ENCODE results near the gene RGS6.

RGS6 gene

DNA sequence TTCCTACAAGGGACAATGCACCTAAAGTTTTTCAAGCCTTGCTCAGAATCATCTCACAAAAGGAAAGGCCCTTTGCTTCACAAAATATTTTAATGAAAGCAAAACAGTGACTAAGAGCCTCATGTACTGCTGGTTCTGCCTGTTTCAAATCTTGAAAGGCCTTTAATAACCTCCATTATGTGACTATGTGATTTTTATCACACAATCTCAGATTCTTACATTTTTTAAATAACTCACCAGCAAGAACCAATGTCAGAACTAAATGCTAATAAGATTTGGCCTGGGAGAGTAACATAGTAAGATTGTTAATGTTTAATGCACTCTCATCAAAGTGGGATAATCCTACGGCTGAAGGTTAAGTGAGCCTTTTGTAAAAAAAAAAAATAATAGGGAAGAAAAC is 378.9 kb downstream of the RGS6 start:
- DNase-seq (ENCODE audit: low spot score) = no peak

DNA sequence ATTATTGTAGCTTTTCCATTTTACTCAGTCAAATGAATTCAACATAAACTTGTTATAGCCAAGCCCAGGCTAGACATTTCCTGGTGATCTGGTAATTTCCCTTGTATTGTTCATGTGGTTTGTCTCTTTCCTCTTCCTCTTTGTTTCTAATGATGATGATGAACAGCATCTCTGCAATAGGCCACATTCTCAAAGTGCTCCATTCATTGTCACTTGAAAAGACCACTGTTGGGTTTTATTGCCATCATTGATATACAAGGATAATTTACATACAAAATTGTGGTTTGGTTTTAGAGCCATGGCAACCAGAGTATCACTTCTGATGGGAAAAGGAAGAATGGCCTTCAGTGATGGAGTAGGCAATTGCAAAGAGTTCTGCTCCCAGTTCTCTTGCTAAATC is 379.3 kb downstream of the RGS6 start:
- no peak for DNase-seq (ENCODE audit: low spot score)

DNA sequence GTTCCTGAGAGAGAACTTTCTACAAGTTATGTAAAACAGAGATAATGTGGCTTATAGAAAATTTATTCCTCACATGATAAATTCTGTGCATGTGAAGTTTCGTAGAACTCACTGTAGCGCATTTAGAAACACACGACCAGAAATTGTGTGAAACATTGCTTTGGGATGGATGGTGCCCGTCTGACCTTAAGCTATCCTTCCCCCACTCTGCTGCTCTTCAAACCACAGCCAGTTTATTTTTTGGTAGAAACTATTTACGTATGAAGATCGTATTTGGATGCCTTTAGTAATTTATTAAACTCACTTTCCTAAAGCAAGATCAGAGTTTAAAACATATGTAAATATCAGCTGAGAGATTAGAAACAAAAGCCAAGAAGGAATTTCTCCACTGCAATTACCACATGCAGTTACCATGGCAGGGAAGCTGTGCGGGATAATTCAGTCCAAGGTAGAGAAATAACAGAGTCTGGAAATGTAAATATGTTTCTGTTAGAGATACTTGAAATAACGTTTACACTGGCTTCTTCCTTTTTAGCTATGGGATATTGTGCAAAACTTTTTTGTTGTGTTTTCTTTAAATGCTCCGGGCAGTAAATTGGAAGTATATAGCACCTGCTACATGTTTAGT is 382.7 kb downstream of the RGS6 start:
- DNase-seq (ENCODE audit: low spot score) = no peak

DNA sequence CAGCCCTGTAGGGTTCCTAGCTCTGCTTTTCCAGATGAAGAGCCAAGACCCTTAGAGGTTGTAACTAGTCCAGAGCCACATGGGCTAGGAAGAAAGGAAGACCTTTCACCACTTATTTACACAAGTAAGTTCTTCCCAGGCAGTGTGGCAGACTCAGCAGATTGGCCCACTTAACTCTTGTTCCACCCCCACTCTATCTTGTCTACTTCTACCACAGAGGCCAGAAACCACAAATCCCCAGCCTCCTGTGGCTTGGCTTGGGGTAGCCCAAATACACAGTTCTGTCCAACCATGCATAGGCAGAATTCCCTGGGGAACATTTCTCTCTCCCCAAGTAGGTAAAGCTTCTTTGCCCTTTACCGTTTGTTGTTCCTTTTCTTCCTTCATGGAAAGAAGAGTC is 383.5 kb downstream of the RGS6 start:
- DNase-seq (ENCODE audit: low spot score) = no peak

DNA sequence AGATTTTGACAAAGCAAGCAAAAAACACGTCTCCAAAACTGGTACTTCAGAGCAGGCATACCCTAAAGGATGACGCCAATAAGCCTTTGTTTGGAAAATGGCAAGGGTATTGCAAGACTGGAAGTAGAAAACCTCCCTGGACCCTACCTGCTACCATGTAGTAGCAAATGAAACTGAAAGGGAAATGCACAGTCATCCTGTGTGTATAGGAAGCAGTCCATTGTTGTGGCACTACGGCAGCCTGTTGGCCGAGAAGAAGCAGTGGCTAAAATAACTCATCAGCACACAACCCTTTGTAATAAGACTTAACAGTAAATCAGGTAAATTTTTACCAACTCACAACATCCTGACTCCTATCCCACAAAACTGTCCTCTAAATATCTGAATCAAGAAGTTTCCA is 386.4 kb downstream of the RGS6 start:
- no peak for DNase-seq (ENCODE audit: low spot score)

DNA sequence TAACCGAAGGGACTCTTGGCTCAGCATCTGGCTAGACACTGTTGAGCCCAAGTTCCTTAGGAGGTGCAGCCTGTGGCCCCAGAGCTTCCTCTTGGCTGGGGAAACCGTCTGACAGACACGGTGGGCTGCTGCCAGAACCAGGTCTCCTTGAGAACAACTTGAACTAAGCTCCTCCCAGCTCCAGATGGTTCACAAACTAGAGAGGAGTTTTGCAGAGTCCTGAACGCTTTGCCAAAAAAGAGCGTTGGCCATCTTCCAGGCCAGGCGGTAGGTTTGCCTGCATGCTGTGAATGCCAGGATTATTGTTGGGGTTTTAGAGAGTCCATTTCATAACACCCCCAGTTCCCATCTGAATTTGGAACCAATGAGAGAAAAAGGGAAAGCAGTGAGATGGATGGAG is 399.8 kb downstream of the RGS6 start:
- DNase-seq (ENCODE audit: low spot score) = no peak

DNA sequence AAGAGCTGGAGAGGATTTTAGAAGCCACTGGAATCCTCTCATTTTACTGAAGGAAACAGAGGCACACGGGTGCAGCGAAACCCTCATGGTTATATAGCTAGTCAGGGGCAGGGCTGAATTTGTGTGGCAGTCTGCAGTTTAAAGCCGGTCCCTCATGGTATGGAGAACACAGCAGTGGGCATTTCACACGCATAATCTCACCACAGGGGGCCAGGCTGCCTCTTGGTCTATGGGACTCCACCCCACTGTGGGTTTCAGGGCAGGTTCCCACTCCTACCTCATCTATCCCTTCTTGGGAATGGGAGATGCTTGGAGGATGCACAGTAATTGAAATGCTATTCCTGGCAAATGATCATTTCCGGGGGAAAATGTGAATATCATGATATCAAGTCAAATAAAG is 400.6 kb downstream of the RGS6 start:
- DNase-seq (ENCODE audit: low spot score) = no peak

DNA sequence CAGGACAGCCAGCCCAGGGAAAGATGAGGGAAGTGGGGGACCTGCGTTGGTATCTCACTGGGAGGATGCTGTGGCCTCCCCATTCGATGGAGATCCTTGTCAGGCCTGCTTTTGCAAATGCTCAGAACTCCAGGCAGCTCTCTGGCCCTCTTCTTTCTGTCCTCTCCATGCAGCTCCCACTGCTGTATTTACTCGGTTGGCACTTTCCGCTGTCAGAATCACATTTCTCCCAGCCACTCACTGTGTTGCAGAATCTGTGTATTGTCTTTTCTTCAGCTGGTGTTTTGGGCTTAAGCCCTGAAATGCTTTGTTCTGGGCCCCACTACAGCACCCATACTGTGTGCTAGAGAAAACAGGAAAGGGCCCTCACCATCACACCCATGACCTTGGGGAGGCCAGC is 401.1 kb downstream of the RGS6 start:
- DNase-seq (ENCODE audit: low spot score) = no peak

DNA sequence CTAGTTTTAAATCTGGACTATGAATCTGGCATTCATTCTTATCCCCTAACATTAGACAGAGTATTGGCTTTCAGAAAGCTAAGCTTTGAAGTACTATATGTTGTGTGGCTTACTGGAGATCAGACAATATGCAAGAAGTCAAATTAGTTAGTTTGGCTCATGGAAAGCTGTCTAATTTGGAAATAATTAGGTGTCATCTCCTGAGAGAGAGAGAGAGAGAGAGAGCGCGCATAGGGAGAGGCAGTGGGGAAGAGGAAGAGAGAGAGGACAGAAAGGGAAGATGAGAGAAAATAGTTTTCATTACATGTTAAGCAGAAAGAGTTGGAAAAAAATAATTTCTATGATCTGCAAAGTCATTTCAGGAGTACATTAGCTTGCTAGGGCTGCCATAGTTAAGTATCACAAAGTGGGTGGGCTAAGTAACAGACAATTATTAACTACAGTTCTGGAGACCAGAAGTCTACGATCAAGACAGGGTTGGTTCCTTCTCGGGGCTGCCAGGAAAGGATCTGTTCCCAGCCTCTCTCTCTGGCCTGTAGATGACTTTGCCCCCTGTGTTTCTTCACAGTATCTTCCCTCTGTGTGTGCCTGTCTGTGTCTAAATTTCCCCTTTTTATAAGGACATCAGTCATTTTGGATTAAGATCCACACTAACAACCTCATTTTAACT is 404.2 kb downstream of the RGS6 start:
- no peak for DNase-seq (ENCODE audit: low spot score)

DNA sequence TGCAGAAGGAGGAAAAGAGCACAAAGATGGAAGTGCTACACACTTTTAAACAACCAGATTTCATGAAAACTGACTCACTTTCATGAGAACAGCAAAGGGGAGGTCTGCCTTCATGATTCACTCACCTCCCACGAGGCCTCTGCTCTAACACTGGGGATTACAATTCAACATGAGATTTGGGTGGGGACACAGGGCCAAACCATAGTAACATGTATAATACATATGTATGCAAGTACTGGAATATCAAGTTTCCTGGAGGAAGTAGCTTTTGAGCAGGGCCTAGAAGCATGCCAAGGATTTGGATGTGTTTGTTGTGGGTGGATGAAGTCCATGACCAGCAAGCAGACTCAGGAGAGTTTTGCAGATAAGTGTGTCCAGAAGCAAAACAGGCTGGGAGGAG is 409.0 kb downstream of the RGS6 start:
- no peak for DNase-seq (ENCODE audit: low spot score)

DNA sequence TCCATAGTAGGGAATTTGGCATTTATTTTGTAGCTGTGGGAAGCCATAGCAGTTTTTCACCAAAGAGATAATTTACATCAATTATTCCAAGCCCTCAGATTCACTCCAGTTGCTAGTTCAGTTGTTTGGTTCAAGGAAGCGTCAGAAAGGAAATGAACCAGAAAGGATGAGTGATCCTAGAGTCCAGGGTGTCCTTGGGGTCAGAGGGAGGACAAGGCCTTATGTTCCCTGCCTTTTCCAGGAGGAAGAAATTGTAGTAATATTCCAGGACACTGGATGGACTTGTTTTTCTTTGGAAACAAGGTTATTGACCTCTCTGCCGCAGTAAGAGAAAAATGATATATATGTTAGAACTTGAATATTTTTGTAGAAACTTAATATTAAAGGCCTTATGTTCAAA is 409.5 kb downstream of the RGS6 start:
- no peak for DNase-seq (ENCODE audit: low spot score)

DNA sequence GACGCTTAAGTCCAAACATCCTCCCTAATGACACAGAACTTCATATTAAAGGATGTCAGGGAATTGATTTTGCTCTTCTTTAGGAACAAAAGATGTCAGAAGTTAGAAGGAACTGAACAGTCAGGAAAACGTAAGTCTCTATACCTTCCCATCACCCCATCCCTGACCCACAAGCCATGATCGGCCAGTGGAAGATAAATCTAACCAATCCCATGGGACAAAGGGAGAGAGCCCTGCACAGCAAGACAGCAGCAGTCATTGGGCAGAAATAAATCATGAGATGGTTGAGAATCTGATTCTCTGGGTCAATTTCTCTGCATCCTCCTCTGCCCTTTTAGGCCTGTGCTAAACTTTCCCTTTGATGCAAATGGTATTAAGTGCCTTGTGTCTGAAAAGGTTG is 414.9 kb downstream of the RGS6 start:
- no peak for DNase-seq (ENCODE audit: low spot score)

DNA sequence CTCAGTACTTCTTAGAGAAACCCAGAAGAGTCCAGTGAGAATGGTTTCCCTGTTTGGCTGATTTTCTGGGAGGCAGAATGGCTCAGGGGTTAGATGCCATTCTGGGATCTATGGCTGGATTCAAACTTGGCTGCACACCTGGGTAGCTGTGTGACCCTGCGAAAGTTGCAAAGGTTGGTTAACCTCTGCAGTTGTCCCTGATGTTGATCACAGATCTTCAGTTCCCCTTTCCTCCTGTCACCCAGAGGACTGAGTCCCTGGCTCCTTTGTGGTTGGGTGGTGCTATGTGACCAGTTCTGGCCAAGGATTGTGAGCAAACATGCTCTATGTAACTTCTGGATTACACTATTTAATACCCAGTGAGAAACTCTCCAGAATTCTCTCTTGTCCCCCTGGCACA is 418.0 kb downstream of the RGS6 start:
- DNase-seq (ENCODE audit: low spot score) = no peak

DNA sequence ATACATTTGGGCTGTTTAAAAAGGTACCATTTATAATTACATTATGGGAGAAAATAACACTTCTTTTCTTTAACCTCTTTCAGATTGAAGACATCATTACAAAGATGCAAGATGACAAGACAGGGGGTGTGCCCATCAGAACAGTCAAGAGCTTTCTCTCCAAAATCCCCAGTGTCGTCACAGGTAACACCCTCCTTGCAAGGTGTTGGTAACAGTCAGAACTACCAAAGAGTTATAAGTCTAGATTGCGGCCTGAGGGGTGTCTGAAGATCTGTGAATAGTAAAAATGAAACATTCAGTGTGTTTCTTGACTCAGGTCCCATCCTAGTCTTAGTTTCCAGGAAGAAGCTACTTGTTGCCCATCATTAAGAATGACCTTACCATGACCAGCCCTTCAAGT is 419.8 kb downstream of the RGS6 start:
- no peak for DNase-seq (ENCODE audit: low spot score)

DNA sequence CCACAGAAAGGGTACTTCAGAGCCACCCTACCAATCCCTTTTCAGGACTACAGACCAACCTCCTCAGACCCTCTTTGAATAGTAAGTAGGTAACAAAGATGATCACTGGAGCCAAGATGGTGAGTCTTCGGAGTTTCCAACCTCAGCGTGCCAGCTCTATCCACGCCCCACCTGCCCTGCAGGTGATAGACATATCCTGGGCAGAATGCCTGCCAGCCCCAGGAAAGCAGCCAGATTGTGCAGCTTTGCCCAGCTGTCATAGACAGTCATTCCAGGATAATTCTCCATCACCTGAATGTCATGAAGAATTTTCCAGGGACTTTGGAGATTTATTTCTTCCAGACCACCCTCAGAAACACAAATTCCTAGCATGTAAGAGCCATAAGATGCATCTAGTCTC is 434.4 kb downstream of the RGS6 start:
- DNase-seq (ENCODE audit: low spot score) = no peak

DNA sequence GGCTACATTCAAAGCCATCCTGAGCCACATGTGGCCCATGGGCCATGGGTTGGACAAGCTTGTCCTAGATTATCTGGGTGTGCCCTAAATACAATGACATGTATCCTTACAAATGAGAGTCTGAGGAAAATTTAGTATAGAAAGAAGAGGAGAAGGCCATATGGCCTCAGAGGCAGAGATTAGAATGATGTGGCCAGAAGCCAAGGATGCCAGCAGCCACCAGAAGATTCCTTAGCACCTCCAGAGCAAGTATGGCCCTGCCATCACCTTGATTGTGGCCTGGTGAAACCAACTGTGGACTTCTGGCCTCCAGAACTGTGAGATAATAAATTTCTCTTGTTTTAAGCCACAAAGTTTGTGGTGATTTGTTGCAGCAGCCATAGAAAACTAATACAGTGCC is 436.9 kb downstream of the RGS6 start:
- DNase-seq (ENCODE audit: low spot score) = no peak

DNA sequence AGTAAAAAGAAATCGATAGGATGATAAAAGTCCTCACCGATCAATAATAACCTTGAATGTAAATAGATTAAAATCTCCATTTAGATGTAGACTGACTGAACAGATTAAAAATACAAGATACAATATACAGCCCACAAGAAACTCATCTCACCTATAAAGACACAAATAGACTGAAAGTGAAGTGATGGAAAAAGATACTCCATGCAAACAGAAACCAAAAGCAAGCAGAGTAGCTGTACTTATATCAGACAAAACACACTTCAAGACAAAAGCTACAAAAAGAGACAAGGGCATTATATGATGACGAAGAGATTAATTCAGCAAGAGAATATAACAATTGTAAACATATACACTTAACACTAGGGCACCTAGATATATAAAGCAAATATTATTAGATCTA is 444.8 kb downstream of the RGS6 start:
- DNase-seq (ENCODE audit: low spot score) = no peak

DNA sequence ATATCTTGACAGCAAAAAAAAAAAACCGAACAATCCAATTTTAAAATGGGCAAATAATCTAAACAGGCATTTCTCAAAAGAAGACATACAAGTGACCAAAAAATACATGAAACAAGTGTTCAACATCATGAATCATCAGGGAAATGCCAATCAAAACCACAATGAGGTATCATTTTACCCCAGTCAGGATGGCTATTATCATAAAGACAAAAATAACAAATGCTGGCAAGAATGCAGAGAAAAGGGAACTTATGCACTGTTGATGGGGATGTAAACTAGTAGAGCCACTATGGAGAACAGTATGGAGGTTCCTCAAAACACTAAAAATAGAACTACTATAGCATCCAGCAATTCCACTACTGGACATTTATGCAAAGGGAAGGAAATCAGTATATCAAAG is 448.2 kb downstream of the RGS6 start:
- no peak for DNase-seq (ENCODE audit: low spot score)

DNA sequence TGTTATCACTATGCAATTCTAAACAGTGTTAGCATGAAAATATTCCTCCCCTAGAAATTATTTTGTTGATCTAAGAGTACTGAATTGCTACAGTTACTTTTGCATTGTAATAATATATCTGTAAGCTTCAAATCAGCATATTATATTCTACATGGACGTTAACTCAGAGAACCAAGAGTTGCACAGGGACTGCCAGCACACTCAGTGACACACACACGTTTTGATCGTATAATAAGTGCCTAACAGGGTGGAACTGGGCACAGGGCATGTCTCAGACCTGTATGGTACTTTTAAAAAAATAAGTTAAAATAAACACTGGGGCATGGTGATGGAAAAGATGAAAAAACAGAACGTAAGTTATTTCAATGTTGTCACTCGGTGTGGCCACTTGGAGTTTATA is 451.6 kb downstream of the RGS6 start:
- DNase-seq (ENCODE audit: low spot score) = no peak

DNA sequence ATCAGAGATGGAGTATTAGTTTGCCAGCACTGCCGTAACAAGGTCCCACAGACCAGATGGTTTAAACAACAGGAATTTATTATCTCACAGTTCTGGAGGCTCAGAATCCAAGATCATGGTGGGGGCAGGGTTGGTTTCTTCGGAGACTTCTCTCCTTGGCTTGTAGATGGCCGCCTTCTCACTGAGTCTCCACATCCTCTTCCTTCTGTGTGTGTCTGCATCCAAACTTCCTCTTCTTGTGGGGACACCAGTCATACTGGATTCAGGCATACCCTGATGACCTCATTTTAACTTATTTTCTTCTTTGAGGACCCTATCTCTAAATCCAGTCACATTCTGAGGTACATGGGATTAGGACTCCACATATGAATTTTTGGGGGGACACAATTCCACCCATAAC is 455.5 kb downstream of the RGS6 start:
- DNase-seq (ENCODE audit: low spot score) = no peak

DNA sequence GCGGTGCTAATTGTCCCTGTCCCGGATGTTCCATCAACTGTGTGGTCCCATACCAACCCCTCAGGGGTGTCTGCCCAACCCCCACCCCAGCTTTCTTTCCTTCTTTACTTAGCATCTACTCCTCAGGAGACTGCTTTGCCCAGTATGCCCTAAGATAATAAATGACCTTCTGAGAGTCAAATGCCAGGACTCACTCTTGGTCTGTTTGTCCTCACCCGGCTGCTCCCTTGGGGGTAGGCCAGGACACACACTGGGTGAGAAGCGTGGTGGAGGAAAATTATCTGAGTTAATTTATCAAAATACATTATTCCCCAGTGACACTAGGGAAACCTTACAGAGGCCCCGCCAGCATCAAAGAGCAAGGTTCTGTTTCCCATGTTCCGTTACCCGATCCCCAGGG is 457.0 kb downstream of the RGS6 start:
- DNase-seq (ENCODE audit: low spot score) = no peak

DNA sequence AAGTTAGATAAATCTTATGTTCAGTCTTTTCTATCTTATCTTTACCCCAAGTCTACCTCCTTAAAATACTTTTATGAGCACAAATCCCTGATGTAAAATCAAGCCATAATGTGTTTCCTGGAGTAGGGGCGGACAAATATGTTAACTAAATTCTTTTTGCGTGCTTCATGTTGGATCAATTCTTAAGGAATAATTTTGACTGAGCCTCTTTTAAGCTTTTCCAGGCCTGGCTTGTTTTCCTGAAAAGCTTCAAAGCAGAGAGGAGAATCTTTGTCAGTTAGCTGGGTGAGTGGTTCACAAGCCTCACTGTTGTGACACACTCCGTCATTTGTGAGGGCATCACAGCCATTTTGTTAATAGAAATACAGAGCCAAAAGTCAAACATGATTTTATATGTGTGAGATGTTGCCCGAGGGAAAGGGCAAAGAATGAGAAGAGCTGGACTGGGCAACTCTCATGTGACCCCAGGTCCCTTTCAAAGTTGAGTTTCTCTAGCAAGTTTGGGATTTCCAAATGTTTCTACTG is 468.9 kb downstream of the RGS6 start:
- no peak for DNase-seq (ENCODE audit: low spot score)

DNA sequence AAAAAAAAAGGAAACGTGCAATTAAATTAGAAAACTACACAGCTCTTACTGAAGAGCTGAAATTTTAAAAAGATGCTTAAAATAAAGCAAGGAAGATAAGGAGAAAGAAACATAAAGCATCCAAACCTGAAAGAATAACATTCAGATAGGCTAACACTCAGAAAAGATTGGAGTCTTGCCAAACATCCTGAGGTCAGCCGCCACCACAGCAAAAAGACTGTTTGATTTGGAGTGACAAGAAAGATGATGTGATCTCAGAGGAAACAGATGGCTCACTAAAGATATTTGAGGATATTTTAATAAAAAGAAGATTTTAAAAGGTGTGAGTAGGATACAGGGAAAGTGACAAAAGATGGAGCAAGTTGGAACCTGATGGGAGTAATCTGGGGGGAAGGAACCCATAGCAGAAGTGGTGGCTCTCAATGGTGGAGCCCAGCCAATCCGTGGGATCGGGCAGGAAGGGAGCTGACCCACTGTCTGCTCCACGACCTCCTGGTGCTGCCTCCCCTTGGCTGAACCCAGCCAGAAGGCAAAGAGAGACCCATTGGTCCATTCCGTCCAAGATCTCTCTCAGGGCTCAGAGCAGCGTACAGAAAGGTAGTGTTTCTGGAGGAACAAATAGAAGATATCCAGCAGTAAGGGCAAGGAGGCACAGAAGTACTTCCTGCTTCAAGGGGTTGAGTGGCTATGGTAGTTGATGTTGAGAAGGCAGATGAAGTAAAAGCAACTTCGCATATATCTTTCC is 469.6 kb downstream of the RGS6 start:
- DNase-seq (ENCODE audit: low spot score) = no peak

DNA sequence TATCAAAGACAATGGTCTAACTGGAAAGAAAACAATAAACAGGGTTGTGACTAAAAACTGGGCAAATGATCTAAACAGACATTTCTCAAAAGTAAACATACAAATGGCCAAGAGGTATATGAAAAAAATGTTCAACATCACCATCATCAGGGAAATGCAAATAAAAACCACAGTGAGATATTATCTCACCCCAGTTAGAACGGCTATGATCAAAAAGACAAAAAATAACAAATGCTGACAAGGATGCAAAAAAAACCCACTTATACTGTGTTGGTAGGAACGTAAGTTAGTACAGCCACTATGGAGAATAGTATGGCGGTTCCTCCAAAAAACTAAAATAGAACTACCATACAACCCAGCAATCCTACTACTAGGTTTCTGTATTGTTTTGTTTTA is 470.1 kb downstream of the RGS6 start:
- no peak for DNase-seq (ENCODE audit: low spot score)
